GM21381 (cell line): ENCODE measurements around the gene CLSTN2.

Experiments used
- ATAC-seq: cut with Tn5 transposase; IDR thresholded peaks from one replicate; pipeline ENCODE4 v1.9.1; 2021; ENCODE audit warnings: mild to moderate bottlenecking, moderate library complexity; ENCODE audit not compliant: unreplicated experiment

CLSTN2 gene

GRCh38 chr3:140268610-140269009, 333.6 kb downstream of the CLSTN2 start:
- ATAC-seq, result no peak

DNA sequence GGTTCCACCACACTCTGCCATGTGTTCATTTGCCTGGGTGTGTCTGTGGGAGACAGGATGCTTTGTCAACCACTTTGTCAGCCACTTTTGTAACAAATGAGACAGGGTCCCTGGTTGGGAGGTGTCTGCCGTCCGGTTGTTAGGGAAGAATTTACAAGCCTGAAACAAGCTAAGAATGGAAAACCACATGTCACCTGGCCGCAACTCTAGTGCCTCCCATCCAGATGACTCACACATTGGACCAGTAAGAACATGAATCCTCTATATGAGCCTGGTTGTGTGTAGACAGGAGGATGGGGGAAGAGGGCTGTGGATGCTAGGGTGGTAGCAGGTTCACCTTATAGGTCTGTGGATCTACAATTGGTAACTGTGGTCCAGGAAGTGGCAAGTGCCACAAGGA, 335.3 kb downstream of the CLSTN2 start:
- no peak for ATAC-seq

DNA sequence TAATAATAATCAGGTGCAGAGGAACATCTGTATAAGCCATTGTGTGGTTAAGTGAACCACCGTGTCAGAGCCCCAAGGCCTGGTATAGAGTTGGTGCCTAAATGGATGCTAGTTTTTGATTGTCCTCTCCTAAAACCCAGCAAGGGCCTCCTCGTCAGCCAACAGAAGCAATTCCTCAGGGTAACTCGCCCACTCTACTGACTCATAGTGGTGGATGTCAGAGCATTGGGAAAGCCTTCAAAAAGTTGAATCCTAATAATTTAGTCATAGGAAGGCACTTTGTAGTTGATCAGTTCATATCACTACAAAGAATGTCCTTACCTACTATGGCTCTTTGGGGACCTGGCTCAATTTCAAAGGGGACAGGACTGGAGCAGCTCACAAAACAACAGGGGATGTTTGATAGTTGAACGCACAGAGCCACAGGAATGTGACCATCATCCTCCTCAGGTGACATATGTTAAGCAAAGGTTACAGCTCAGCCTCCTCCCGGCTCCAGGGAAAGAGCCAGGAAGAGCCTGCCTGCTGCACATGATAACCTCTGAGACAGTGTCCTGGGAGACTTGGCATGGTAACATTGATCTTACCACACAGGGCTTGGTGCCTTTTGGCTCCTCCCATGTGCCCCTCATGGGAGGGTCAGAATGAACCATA, 338.7 kb downstream of the CLSTN2 start:
- ATAC-seq, result no peak

DNA sequence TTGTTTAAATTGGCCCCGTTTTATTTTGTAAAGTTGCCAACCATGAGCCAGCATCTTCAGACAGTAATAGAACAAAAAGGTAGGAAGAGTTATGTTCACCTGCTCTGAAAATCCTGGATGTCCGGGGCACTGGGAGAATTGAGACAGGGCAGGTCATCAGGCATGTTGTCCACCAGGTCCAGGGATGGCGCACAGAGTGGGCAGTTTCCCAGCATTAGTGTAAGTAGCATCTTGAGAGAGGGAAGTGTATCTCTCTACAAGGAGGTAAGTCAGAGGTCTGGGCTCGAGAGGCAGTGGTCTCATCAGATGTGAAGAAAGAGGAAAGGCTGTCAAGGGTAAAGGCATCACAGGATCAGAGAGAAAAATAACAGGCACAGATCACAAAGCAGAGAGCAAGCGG, 339.4 kb downstream of the CLSTN2 start:
- no peak for ATAC-seq

DNA sequence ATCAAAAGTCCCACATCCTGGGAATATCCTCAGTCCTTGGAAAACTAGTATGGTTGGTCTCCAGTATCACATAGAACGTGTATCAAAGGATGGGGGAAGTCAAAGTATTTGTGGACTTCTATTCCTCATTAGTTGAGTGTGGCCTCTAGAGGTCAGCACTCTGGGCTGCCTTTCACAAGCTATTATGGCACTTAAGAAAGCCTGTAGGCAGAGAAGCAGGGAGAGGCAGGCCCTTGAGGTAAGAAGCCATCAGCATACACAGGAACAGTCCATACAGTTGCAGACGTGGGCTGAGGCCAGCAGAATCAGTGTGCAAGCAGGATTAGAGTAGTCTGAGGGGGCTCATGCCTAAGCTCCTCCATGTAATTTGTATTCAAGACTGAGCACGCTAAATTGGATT, 341.7 kb downstream of the CLSTN2 start:
- no peak for ATAC-seq

- ATAC-seq, result no peak
These were observed 342.9 kb downstream of the CLSTN2 start for GRCh38 chr3:140277886-140278285.

DNA sequence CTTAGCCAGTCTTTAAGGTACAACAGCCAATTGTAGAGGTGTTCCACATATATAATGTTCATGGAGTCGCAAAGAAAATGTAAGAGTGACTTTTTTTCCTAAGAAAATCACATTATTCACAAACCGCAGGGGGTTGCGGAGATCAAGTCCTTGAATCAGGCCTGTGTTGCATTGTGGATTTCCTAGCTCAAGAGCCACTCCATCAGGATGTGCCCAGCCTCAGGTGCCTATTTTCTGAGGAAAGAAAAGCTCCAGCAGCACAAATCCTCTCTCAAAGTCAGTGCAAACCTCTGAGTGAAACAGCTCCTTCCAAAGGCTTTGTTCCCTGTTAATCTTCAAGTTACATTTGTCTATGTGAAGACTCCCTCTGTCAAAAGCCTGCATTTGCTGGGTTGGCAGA, 349.4 kb downstream of the CLSTN2 start:
- no peak for ATAC-seq

DNA sequence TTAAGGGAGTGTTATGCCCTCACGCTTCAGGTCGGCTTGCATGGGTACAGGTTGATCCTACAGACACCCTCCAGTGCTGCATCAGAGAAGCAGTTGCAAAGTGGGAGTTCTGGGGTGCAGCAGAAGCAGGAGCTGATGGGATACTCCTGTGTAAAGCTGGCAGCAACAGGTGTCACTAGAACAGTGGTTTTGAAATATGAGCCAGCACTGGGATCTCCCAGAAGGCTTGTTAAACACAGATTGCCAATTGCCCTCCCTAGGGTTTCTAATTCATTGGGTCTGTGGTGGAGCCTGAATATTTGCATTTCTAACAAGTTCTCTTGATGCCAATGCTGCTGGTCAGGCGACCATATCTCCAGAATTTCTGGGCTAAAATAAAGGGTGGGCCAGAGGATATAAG, 350.4 kb downstream of the CLSTN2 start:
- no peak for ATAC-seq

GRCh38 chr3:140288595-140288994, 353.6 kb downstream of the CLSTN2 start:
- ATAC-seq, result no peak

GRCh38 chr3:140290105-140290504, 355.1 kb downstream of the CLSTN2 start:
- no peak for ATAC-seq

- ATAC-seq, result no peak
These were observed 357.2 kb downstream of the CLSTN2 start for GRCh38 chr3:140292170-140292569.

GRCh38 chr3:140292684-140293083, 357.7 kb downstream of the CLSTN2 start:
- ATAC-seq, result no peak

- ATAC-seq, result no peak
These were observed 359.1 kb downstream of the CLSTN2 start for GRCh38 chr3:140294058-140294457.

GRCh38 chr3:140296796-140297352, 361.9 kb downstream of the CLSTN2 start:
- ATAC-seq, result no peak

DNA sequence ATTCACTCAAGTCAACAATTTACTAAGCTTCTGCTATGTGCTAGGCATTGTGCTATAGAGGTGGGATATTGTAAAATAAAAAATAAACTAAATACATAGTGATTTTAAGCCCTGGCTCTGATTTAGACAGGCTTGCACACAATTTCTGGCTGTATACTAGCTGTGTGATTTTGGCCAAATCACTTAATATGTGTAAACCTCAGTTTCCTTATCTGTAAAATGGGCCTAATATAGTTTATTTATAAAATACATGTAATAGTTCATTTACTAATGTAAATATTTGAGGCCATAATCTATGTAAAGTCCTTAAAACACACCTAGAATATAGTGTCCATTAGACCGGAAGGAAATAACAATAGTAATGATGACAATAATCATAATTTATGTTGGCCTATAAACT, 363.1 kb downstream of the CLSTN2 start:
- no peak for ATAC-seq

DNA sequence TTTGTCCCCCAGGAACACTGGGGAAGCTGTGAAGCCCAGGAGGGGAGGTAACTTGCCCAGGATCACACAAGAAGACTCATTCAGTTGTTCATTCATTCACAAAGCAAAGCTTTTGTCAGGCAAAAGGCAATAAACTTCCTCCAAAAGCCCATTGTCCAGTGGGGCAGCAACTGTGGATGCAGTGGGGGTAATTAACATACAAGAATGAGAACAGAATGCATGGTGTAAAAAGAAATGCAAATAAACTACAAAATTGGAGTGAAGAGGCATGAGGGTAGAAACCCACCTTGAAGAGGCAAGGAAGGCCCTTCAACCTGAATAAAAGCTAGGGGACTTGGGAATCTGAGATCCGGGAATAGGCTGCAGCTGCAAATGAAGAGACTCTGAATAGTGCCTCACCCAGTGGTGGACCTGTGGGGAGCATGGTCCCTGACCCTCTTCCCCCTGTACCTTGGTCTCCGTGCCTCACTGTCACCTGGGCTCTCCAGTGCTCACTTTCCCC, 363.6 kb downstream of the CLSTN2 start:
- ATAC-seq, result no peak

GRCh38 chr3:140303875-140304274, 368.9 kb downstream of the CLSTN2 start:
- no peak for ATAC-seq

GRCh38 chr3:140308535-140308934, 373.6 kb downstream of the CLSTN2 start:
- no peak for ATAC-seq

- no peak for ATAC-seq
These were observed 376.4 kb downstream of the CLSTN2 start for GRCh38 chr3:140311428-140311827.

GRCh38 chr3:140315955-140316354, 381.0 kb downstream of the CLSTN2 start:
- no peak for ATAC-seq

- no peak for ATAC-seq
These were observed 381.5 kb downstream of the CLSTN2 start for GRCh38 chr3:140316466-140316865.

DNA sequence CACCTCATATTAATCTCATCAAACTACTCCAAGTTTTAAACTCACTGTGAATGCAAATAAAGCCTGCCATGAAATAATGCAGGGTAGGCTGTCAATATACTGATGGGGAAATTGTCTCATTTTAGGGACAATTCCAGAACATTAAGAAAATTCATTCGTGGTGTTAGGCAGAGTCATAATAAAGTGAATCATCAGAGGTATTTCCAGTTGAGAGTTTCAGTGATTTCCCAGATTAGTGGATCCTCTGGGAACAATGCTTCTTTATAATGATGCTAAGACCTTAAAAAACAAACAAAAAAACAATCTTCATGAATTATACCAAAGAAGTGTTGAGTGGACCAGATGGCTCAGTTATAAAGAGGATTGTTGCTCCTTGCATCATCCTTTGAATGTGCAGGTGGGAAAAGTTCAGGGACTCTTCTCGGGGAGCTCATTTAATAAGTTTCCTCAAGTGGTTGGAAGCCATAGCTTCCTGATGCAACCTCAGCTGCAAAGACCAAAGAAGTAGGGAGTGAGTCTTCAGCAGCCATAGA, 381.9 kb downstream of the CLSTN2 start:
- no peak for ATAC-seq

DNA sequence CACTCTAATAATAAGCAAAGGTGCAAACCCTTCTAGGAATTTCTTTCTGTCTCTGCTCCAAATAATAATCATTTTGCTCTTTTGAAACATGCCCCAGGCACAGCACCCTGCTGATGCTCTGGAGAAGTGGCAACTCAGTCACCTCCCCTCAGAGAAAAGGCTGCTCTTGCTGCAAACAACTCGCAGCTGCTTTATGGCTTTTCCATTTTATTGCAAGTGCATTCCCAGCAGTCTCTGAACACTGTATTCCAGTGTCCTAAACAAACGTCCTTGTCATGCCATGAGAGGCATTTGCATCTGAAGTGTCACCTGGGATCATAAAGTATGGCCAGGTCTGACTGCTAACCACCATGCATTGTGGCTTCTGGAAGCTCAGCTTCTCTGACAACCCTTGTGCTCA, 384.8 kb downstream of the CLSTN2 start:
- no peak for ATAC-seq
